NCI-H226 (cell line): ENCODE measurements around the gene TAC4.
A peak's percentile ranks its signal among the peaks of the same experiment; 100 is the strongest.

Experiments
- DNase-seq: peaks from one replicate; pipeline ENCODE4 v3.0.0-alpha.2; 2015

The TAC4 gene

DNA sequence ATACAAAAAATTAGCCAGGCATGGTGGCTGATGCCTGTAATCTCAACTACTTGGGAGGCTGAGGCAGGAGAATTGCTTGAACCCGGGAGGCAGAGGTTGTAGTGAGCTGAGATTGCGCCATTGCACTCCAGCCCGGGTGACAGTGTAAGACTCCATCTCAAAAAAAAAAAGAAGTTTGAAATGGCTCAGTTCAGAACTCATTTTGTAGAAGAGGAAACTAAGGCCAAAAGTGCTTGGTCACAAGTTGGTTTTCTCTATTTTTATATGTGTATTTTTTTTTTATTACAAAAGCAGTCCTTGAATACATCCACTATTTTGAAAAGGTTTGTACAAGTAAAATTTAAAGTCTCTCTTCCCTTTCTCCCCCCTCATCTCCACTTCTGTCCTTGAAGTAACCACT, 5.5 kb downstream of the TAC4 start:
- no peak for DNase-seq

DNA sequence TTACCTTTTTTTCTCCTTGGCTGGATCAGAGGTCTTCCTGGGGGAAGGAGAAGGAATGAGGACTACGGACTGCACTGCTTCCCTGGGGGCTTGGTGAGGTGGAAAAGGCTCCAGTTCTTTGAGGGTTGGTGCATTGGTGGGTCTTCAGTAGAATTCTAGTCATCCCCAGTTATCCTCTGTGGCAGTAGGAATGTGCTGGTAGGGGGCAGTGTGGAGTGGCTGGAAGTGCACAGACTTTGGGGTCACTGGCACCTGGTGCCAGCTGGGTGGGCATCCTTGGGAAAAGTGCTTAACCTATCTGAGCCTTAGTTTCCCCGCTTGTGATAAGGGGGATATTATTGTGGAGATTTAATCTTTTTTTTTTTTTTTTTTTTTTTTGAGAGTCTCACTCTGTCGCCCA, 6.3 kb downstream of the TAC4 start:
- DNase-seq: no peak

GRCh38 chr17:49839455-49839854, 8.4 kb downstream of the TAC4 start:
- no peak for DNase-seq

- DNase-seq: peak; percentile 97
These were observed 11.5 kb downstream of the TAC4 start for GRCh38 chr17:49836111-49837030.

- DNase-seq: no peak
These were observed 12.4 kb downstream of the TAC4 start for GRCh38 chr17:49835472-49835871.

GRCh38 chr17:49834118-49834743, 13.6 kb downstream of the TAC4 start:
- no peak for DNase-seq

- DNase-seq: no peak
These were observed 14.8 kb downstream of the TAC4 start for GRCh38 chr17:49832840-49833599.

GRCh38 chr17:49830605-49831004, 17.3 kb downstream of the TAC4 start:
- peak; percentile 65 for DNase-seq

DNA sequence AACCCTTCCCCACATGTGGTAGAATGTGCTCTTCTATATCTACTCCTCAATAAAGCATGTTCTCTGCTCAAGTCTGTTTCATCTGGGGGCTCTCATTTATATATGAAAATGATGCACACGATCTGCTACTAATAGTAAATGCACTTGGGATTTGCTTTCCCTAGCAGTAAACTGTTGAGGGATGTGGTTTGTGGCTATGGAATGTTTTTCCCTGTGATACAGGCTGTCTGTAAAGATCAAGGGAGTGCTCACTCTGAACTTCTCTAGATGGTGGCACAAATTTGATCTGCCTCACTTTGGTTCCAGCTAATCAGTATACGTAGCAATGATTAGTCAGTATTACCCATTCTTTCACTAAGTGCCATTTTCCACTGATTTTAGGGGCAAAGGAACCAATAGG, 18.8 kb downstream of the TAC4 start:
- no peak for DNase-seq

- peak; percentile 57 for DNase-seq
These were observed 19.5 kb downstream of the TAC4 start for GRCh38 chr17:49828325-49828724.

GRCh38 chr17:49825645-49826044, 22.2 kb downstream of the TAC4 start:
- DNase-seq: no peak

- DNase-seq: no peak
These were observed 24.3 kb downstream of the TAC4 start for GRCh38 chr17:49823614-49824013.

DNA sequence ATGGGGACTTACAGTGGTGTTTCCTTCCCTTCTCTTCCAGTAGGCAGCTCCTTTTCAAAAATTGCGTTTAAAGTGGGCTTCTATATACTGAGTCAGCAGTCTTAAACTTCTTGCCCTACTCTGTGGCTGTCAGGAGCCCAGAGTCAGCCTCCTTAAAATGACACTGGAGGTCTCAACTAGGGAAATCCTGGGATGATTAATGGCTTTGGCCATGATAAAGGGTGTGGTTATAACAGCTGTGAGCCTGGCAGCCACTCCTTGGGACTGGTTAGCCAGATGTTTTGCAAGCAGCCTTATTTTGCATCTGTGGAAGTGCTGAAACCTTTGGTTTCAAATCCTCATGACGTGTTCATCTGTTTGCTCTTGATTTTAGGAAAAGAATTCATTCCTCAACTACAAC, 25.0 kb downstream of the TAC4 start:
- no peak for DNase-seq

GRCh38 chr17:49821916-49822315, 26.0 kb downstream of the TAC4 start:
- DNase-seq: no peak

DNA sequence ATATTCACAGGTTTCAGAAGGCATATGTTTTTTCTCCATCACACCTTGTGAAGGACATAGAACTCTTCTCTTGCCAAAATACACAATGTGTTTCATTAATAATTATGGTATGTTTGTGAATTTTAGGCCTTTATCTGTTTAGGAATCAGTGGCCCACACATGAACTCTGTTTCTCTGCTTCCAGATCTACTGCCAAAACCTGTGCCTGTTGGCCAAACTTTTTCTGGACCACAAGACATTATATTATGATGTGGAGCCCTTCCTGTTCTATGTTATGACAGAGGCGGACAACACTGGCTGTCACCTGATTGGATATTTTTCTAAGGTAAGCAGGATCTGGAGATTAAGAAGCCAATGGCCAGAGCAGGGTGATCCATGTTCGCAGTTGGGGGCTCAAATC, 26.4 kb downstream of the TAC4 start:
- no peak for DNase-seq

GRCh38 chr17:49820773-49821172, 27.1 kb downstream of the TAC4 start:
- DNase-seq: no peak

GRCh38 chr17:49819651-49820050, 28.2 kb downstream of the TAC4 start:
- DNase-seq: no peak

- DNase-seq: no peak
These were observed 28.7 kb downstream of the TAC4 start for GRCh38 chr17:49819138-49819537.

DNA sequence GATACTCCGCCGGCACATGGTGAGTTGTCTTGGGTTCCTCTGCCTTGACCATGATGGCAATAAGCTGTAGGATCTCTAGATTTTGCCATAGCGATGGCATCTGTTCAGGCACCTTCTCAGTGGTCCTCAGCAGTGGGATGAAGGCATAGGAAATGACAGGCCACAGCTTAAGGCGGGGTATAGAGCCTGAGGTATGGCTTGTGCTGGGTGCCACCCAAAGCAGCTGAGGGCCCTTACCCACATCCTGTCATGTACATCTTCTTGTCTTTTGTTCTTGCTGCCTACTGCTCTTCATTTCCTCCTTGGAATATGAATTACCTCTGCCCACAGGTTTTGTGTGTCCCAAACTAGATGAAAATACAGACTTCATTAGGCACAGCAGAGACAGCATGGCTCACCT, 29.9 kb downstream of the TAC4 start:
- DNase-seq: no peak

DNA sequence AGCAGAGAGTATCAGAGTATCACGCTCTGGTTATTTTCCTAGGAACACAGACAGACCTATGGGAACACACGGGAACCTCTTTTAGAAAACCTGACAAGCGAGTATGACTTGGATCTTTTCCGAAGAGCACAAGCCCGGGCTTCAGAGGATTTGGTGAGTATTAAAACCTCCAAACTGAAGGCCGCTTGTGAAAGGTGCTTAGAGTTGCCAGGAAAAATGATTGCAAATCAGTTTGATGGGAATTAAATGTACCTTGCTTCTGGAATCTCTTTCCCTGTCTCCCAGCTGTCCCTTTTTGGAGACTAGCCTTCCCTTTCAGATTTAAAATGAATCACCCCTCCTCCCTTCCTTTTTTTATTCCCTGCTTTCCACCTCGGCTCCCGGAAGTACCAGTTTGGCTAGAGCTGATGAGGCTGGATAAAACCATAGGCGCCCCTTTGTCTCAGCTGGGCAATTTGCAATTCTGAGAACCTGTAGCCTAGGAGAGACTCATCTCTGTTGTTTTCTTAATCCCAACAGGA, 32.0 kb downstream of the TAC4 start:
- no peak for DNase-seq

- DNase-seq: no peak
These were observed 32.9 kb downstream of the TAC4 start for GRCh38 chr17:49814781-49815529.

- no peak for DNase-seq
These were observed 38.8 kb downstream of the TAC4 start for GRCh38 chr17:49809056-49809455.

DNA sequence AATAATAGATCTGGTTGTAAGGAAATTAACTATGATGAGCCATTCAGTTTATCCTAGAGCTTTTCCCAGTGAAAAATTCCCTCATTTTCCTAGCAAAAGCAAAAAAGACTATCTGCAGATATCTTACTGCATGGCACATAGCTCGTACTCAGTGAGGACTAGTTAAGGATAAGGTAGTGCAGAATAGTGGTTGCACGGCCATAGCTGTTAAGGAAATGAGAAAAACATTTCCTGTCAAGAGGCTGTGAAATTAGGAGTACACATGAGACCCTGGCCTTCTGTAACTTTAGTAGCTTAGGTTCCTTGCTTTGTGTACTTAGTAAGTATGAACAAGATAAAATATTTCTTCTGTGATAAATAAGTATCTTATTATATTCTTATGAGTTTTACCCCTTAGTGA, 49.1 kb downstream of the TAC4 start:
- DNase-seq: no peak
